NOMO-1 treated with DMSO at 0.1 percent for 48 hours (cell line): ENCODE measurements around the gene NRN1L.
A peak's percentile ranks its signal among the peaks of the same experiment; 100 is the strongest.
"Not testable (repeated sequence)": the region's sequence is repeated elsewhere in the genome, so short reads cannot be mapped to it uniquely, and the experiment has no call there.

Experiments used
- DNase-seq: peaks from one replicate; lab custom pipeline; 2025; ENCODE audit not compliant: unreplicated experiment; lab: John Stamatoyannopoulos, UW

NRN1L gene

GRCh38 chr16:67860589-67861398, 23.9 kb upstream of the NRN1L start:
- no peak for DNase-seq

DNA sequence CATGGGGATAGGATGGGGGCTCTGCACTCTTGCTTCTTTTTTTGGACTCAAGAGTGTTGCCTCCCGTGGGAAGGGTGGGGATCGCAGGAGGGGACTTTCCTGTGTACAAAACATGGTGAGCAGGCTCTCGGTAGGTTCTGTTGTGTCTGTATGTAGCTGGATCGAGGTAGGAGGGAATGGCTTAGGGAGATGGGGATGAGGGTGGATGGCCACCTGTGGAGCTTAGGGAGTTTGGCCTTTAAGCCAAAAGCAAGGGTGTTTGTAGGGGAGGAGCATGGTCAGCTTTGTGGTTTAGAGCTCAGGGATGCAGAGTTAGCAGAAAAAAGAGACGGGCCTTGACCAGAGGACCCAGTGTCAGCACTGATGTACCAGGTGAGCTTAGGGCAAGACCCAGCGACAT, 22.8 kb upstream of the NRN1L start:
- DNase-seq = no peak

DNA sequence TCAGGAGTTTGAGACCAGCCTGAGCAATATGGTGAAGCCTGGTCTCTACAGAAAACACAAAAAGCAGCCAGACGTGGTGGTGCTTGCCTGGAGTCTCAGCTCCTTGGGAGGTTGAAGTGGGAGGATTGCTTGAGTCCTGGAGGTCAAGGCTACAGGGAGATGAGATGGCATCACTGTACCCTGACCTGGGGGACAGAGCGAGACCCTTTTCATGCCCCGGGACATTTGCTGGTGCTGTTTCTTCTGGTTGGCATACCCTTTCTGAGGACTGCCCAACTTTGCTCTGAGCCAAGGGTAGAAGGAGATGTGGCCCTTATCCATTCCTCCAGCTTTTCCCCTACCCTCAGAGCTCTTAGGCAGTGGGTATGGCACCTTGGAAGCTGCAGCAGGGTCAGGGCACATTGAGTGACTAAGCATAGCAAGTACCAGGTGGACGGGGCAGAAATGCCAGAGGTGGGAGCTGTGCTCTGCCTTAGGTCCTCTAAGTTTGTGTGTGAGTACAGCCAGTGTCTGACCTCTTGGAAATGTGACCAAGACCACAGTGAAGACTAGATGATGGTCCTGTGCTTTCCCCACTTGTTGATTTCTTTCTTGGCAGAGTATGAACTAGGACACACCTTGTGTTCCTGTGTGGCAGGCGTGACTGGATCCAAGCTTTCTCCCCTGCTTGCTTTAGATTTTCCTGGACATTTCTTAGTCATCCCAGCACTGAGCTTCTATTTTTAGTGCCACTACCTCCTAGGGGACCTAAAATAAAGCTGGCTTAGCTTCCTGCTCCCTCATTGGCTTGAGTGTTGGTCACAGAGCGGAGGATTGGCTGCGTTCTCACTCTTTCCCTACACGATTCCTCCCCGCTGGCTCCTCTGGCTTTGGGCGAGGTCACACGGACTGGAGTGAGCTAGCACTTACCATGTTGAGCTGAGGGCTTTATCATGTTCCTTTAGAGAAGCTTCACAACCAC, 21.8 kb upstream of the NRN1L start:
- no peak for DNase-seq

DNA sequence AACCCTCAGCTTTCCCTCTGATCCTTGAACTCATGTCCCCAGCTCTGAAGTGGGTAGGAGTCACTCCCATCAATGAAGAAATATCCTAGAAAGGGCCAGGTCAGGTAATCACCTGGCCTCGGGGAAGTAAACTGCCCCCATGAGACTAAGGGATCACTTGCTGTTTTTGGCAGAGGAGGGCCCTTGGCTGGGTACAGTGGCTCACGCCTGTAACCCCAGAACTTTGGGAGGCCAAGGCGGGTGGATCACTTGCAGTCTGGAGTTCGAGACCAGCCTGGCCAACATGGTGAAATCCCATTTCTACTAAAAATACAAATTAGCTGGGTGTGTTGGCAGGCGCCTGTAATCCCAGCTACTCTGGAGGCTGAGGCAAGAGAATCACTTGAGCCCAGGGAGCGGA, 20.6 kb upstream of the NRN1L start:
- DNase-seq = not testable (repeated sequence)

DNA sequence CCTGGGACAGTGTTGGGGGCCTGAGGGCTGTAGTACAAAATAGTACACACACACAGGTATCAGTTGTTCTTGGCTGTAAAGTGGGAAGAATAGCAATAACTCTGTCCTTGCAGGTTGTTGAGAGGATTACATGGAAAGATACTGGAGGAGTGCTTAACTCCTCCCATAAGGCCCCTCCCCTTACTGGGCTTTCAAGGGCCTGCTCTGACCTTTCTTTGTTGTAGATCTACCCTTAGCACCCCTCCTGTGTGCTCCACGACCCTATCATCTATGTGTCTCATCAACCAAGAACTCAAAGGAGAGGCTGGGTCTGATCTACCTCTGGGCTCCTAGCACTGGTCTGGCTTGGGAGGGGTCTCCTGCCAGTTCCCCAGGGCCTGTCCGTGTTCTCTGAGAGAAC, 20.1 kb upstream of the NRN1L start:
- DNase-seq = no peak

GRCh38 chr16:67865318-67865717, 19.4 kb upstream of the NRN1L start:
- peak; percentile 17 for DNase-seq

DNA sequence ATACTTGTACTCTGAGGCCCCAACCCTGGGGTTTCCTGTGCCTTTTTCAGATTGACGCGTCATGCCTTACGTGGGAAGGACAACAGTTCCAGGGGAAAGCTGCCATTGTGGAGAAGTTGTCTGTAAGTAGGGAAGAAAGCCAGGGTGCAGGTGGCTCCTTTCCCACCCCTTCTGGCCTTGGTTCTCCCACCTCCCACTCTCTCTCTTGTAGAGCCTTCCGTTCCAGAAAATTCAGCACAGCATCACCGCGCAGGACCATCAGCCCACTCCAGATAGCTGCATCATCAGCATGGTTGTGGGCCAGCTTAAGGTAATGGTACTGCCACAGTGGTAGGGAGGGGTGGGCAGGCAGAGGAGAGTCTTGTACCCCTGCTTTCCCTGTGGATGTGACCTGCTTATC, 16.4 kb upstream of the NRN1L start:
- DNase-seq = no peak

- no peak for DNase-seq
These were observed 15.0 kb upstream of the NRN1L start for GRCh38 chr16:67869653-67870052.

- DNase-seq = no peak
These were observed 13.4 kb upstream of the NRN1L start for GRCh38 chr16:67871256-67871655.

DNA sequence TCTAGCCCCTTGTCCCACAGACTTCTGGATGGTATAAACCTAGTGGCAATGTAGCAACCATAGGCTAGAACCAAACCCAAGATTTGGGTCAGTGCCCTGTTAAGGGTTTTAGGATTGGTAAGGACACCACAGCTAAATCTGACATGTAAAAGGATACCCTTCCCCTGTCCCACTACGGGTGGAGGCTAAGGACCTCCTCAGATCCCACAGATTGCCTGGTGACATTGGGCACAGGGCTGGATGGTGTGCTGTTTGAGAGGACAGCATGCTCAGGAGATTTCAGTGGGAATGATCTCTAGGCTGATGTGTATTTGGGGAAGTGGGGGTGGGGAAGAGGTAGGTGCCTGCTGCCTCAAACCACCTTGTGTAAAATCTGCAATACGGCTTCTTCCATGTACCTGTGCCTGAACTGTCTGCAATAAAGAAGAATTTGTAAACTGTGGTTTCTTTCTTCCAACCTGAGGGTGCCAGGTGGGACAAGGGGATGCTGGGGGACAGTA, 12.5 kb upstream of the NRN1L start:
- DNase-seq = no peak

GRCh38 chr16:67872631-67873434, 11.9 kb upstream of the NRN1L start, which contains the start of gene EDC4:
TSS of gene EDC4 (plus strand) at chr16:67873052. CDS start at chr16:67873262, 210 bp downstream.
- DNase-seq = peak; percentile 65

DNA sequence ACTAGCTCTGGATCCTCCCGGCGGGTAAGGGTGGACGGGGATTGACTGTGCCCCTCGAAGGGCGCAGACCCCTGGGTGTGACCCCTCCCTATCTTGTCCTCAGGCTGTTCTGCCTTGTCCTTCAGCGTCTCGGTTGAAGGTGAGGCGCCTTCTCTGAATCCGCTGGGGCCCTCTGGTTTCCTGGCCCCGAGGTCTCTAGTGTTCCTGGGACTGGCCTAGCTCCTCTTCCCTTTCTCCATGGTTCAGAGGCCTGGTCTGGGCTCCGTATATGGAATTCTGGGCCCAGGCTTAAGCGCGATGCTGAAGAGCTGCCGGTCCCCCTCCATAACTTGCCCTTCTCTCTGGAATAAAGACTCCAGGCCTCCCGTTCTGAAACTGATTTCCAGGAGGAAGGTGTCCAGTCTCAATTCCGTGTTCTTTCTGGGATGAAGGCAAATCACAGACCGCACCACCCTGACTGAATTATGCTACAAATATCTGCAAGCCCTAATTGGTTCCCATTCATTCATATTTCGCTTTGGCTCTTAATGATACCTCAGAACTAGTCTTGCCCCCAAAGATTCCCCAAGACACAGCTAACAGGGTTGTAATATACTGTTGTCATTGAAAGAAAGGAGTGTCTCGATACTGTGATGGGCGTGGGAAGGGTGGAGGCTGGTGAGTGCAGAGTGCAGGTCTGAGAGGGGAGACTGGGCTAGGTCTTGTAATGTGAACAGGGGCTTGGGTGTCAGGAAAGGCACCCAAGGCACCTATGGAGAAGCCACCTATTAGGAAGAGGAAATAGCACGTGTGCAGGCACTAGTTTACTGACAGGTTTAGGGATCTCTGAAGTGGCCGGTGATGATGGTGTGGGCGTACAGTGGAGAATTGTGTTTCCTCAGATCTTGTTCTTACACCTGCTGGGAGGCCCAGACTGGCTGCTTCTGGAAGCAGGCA, 11.0 kb upstream of the NRN1L start:
- DNase-seq = no peak

DNA sequence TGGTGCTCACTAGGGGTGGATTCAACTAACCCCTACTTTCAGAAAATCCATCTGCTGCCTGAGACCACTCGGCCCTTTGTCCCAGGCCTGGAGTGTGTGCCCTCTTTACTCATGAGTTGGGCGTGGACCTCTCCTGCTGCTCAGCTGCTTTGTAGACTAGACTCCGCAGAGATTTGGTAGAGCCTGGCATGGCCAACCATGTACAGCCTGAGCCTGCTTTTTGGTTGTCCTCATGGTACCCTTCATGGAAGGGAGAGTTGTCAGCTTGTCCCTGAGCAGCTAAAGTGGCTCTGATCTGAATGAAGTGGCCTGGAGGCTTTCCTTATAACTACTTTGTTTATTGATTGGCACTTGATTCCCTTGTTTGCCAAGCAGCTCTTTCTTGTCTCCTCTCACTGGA, 10.3 kb upstream of the NRN1L start:
- no peak for DNase-seq

DNA sequence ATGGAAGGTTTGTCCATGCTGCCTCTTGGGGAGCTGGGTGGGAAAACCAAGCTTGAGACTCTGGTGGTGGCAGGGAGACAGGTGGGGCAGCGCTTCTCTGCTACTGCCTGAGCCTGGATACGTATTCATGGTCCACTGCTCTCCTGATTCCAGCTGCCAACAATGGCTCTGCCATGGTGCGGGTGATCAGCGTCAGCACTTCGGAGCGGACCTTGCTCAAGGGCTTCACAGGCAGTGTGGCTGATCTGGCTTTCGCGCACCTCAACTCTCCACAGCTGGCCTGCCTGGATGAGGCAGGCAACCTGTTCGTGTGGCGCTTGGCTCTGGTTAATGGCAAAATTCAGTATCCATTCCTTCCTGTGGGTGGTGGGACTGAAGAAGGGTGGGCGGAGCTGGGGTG, 7.6 kb upstream of the NRN1L start:
- DNase-seq = no peak

- no peak for DNase-seq
These were observed 6.5 kb upstream of the NRN1L start for GRCh38 chr16:67878232-67878631.

DNA sequence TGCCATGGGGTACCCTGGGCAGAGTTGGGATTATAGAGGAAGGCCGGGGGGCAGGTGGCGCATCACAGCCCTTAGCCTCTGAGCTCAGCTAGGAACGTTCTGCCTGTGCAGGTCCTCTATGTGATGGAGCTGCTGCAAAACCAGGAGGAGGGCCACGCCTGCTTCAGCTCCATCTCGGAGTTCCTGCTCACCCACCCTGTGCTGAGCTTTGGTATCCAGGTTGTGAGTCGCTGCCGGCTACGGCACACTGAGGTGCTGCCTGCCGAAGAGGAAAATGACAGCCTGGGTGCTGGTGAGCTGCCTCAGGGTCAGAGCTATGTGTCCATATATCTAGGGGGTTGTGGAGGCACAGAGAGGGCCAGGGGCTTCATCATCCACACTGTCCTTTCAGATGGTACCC, 5.8 kb upstream of the NRN1L start:
- DNase-seq = no peak

DNA sequence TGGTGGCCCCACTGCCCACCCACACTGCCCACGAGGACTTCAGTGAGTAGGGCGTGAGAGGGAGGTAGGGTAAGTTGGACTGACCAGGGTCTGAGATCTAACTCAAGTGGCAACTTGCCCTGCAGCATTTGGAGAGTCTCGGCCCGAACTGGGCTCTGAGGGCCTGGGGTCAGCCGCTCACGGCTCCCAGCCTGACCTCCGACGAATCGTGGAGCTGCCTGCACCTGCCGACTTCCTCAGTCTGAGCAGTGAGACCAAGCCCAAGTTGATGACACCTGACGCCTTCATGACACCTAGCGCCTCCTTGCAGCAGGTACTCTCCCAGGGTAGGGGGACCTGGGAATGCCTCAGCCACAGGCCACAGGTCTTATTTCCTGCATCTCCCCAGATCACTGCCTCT, 5.2 kb upstream of the NRN1L start:
- DNase-seq = no peak

GRCh38 chr16:67879936-67880335, 4.7 kb upstream of the NRN1L start:
- no peak for DNase-seq

DNA sequence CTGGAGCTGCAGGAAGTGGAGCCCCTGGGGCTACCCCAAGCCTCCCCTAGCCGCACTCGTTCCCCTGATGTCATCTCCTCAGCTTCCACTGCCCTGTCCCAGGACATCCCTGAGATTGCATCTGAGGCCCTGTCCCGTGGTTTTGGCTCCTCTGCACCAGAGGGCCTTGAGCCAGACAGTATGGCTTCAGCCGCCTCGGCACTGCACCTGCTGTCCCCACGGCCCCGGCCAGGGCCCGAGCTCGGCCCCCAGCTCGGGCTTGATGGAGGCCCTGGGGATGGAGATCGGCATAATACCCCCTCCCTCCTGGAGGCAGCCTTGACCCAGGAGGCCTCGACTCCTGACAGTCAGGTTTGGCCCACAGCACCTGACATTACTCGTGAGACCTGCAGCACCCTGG, 4.1 kb upstream of the NRN1L start:
- DNase-seq = no peak

DNA sequence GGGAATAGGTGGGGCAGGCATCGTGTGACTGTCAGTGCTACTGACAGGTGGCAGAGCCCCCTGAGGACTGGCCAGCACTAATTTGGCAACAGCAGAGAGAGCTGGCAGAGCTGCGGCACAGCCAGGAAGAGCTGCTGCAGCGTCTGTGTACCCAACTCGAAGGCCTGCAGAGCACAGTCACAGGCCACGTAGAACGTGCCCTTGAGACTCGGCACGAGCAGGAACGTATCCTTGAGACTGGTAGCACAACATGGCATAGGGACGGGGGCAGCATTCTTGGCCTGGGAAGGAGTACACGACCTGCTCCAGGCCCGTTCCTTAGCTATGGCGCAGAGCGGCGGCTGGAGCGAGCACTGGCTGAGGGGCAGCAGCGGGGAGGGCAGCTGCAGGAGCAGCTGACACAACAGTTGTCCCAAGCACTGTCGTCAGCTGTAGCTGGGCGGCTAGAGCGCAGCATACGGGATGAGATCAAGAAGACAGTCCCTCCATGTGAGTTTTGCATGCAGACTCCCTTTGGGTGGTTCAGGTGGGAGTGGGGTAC, 3.0 kb upstream of the NRN1L start:
- no peak for DNase-seq
